Naive thymus-derived CD4-positive, alpha-beta T cell (primary cell): Measurements from ENCODE around the gene RASA3. TPM values are rescaled to one million over a fixed set of nuclear protein-coding genes. Genes with fewer than 3 reads are reported as not detected.
"Not testable (repeated sequence)": the region's sequence is repeated elsewhere in the genome, so short reads cannot be mapped to it uniquely, and the experiment has no call there.

Source experiments
- ATAC-seq: fragments of 150-1000 bp; cut with Tn5 transposase; 2 replicates; pipeline ENCODE4 v1.10.0; 2021; ENCODE audit warnings: mild to moderate bottlenecking, moderate library complexity
- CTCF ChIA-PET: fragments of 350-600 bp; sonication (Branson Sonifier 250); formaldehyde crosslinking; loops from one replicate; lab custom pipeline; 2021; ENCODE audit warnings: antibody characterized with exemption; lab: Charles Lee
- POLR2A ChIA-PET: fragments of 350-600 bp; sonication (Branson Sonifier 250); formaldehyde crosslinking; loops from one replicate; lab custom pipeline; 2021; ENCODE audit warnings: antibody characterized with exemption, inconsistent platforms; lab: Charles Lee
- DNase-seq, 9 donors: peaks; one replicate each; pipeline versions ENCODE4 v3.0.0 to v3.0.0-alpha.2; 2020 to 2022; ENCODE audit warnings: mixed read lengths in 1 of 9
- H3K27ac ChIP-seq: one replicate; pipeline ENCODE4 v1.7.0; 2013; ENCODE audit warnings: mild to moderate bottlenecking, low read depth, low read length, moderate library complexity
- H3K27me3 ChIP-seq, 2 donors: one replicate each; pipeline ENCODE4 v1.7.0; 2013; ENCODE audit warnings: low read length in 2 of 2, mild to moderate bottlenecking in 2 of 2, moderate library complexity in 2 of 2; ENCODE audit not compliant: control insufficient read depth in 2 of 2, insufficient read depth in 2 of 2
- H3K36me3 ChIP-seq, 3 experiments: 1 replicate in 2 of 3; 2 replicates in 1 of 3; pipeline ENCODE4 v1.7.0; 2013; ENCODE audit warnings: low read length in 3 of 3, mild to moderate bottlenecking in 3 of 3, moderate library complexity in 1 of 3; ENCODE audit not compliant: insufficient read depth in 3 of 3, control insufficient read depth in 2 of 3
- H3K4me1 ChIP-seq, 2 donors: one replicate each; pipeline ENCODE4 v1.7.0; 2013; ENCODE audit warnings: low read length in 2 of 2, mild to moderate bottlenecking in 2 of 2, moderate library complexity in 1 of 2; ENCODE audit not compliant: control insufficient read depth in 2 of 2, insufficient read depth in 2 of 2
- H3K4me3 ChIP-seq: 2 replicates; pipeline ENCODE4 v1.7.0; 2013; ENCODE audit warnings: mild to moderate bottlenecking, low read length
- H3K9me3 ChIP-seq, 3 experiments: 1 replicate in 2 of 3; 2 replicates in 1 of 3; pipeline ENCODE4 v1.7.0; 2013; ENCODE audit warnings: low read length in 3 of 3; ENCODE audit not compliant: control insufficient read depth in 2 of 3
- H3K27ac Mint-ChIP-seq, 9 donors: one replicate each; pipeline ENCODE4 v1.8.0; 2020 to 2022; ENCODE audit warnings: mixed read lengths in 9 of 9, mild to moderate bottlenecking in 8 of 9, moderate library complexity in 5 of 9, inconsistent platforms in 2 of 9
- H3K27me3 Mint-ChIP-seq, 5 donors: one replicate each; pipeline ENCODE4 v1.8.0; 2021 to 2022; ENCODE audit warnings: mixed read lengths in 5 of 5, mild to moderate bottlenecking in 1 of 5
- H3K36me3 Mint-ChIP-seq, 5 donors: one replicate each; pipeline ENCODE4 v1.8.0; 2020 to 2022; ENCODE audit warnings: mixed read lengths in 5 of 5, mild to moderate bottlenecking in 3 of 5, inconsistent platforms in 1 of 5
- H3K4me1 Mint-ChIP-seq, 7 donors: one replicate each; pipeline ENCODE4 v1.8.0; 2020 to 2022; ENCODE audit warnings: mixed read lengths in 7 of 7, mild to moderate bottlenecking in 3 of 7, inconsistent platforms in 1 of 7
- H3K4me3 Mint-ChIP-seq, 10 donors: one replicate each; pipeline ENCODE4 v1.8.0; 2020 to 2022; ENCODE audit warnings: mild to moderate bottlenecking in 10 of 10, mixed read lengths in 10 of 10, moderate library complexity in 6 of 10, inconsistent platforms in 2 of 10
- H3K9me3 Mint-ChIP-seq, 11 donors: one replicate each; pipeline ENCODE4 v1.8.0; 2020 to 2022; ENCODE audit warnings: mixed read lengths in 11 of 11, mild to moderate bottlenecking in 4 of 11, inconsistent platforms in 1 of 11, moderate library complexity in 1 of 11
- intact Hi-C, 2 donors: fragments of 100-400 bp; cut with micrococcal nuclease; formaldehyde crosslinking; loops; one replicate each; pipeline ENCODE4 v1.15.1; 2023
- polyA plus RNA-seq, 2 donors: library from polyadenylated mRNA; unstranded; fragments of 300-500 nt; fragmentation: Illumina TruSeq; gene quantifications; one replicate each; pipeline ENCODE4 v1.2.3, GENCODE V29; 2021
- total RNA-seq, 6 experiments: library from RNA in 5 of 6; stranded (reverse) in 5 of 6; gene quantifications; 1 replicate in 5 of 6; 2 replicates in 1 of 6; pipeline ENCODE4 v1.2.3 and lab custom pipeline; 2021 to 2026

The RASA3 gene
- total and polyA plus RNA-seq, 7 experiments from 2014 or later: 109 to 227 (median 195) TPM

GRCh38 chr13:114075811-114076210, 56.6 kb downstream of the RASA3 start:
- intact Hi-C loops, ATAC-seq, H3K9me3 ChIP-seq, H3K27me3 ChIP-seq, H3K4me3 ChIP-seq, H3K27ac ChIP-seq, H3K27me3 Mint-ChIP-seq, CTCF ChIA-PET, DNase-seq: not testable (repeated sequence)
- Histone ChIP-seq H3K36me3 (peaks cover 28 to 86% (median 37%) of the 10 kb centered on the region in 3 experiments), H3K4me1 (peaks cover 19 to 30% of the 10 kb centered on the region in 2 donors)
- Mint-ChIP-seq H3K4me3 (peak overlapping the region in 1 of 10 donors; percentile 30), H3K36me3 (peaks cover 7 to 58% (median 40%) of the 10 kb centered on the region in 5 donors), H3K27ac (peak overlapping the region in 4 of 9 donors; percentile 59 to 90 (median 72)), H3K4me1 (peaks cover 15 to 75% (median 55%) of the 10 kb centered on the region in 7 donors), H3K9me3 (peaks cover 0 to 16% (median 0%) of the 10 kb centered on the region in 11 donors)
- POLR2A ChIA-PET: interaction anchor here (0.8 to 1.1 kb wide), 2 partner anchors 19 to 39 kb away, joined by 4 read pairs; no protein-coding TSS in a partner anchor

- ChIA-PET CTCF (no interaction called here), POLR2A (no interaction called here)
- intact Hi-C loops: no loop called here
- H3K4me3 Mint-ChIP-seq: peak overlapping the region in 1 of 10 donors; percentile 27
- H3K36me3 ChIP-seq: peaks cover 28 to 80% (median 36%) of the 10 kb centered on the region in 3 experiments
- peaks cover 8 to 59% (median 41%) of the 10 kb centered on the region in 5 donors for H3K36me3 Mint-ChIP-seq
- H3K4me1 Mint-ChIP-seq: peaks cover 15 to 65% (median 55%) of the 10 kb centered on the region in 7 donors
- H3K9me3 Mint-ChIP-seq: peaks cover 0 to 16% (median 0%) of the 10 kb centered on the region in 11 donors
- H3K9me3 ChIP-seq: no peaks in the 10 kb centered on the region
- no peak overlapping the region for H3K4me3 ChIP-seq
- no peaks in the 10 kb centered on the region for H3K27me3 ChIP-seq
- H3K27ac Mint-ChIP-seq: peak overlapping the region in 2 of 9 donors; percentile 20 to 52
- no peaks in the 10 kb centered on the region for H3K27me3 Mint-ChIP-seq
- no peak for ATAC-seq
- no peak for DNase-seq
- H3K27ac ChIP-seq: no peak overlapping the region
- peaks cover 9 to 22% of the 10 kb centered on the region in 2 donors for H3K4me1 ChIP-seq
Observed at GRCh38 chr13:114074671-114075315, 57.6 kb downstream of the RASA3 start.

DNA sequence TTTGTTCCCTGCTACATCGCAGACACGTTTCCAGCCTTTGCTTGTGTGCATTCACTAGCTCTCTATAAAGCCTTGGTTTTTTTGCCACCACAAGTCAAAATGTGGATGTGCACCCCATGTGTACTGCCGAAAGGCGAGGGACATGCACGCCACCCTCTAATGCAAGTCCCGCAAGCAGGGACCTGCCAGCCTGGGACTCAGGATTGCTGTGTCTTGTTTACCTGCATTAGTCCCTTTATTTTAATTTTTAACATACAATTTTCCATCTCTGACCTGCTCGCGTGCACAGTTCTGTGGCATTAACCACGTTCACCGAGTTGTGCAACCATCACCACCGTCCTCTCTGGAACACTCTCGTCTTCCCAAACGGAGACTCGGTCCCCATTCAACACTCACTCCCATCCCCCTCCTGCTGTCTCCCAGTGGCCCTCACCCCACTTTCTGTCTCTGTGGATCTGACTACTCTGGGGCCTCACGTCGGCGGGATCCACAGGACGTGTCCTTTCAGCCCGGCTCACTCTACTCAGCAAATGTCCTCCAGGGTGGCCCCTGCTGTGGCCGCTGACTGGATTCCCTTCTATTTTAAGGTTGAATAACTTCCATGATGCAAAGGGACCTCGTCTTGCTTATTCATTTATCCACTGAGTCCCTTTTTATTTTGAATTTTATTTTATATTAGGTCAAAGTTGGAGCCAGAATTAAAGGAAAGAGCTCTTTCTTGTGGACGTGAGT, 58.4 kb downstream of the RASA3 start:
- Histone ChIP-seq H3K27ac (no peak overlapping the region), H3K4me3 (no peak overlapping the region), H3K9me3 (no peaks in the 10 kb centered on the region), H3K36me3 (peaks cover 28 to 72% (median 36%) of the 10 kb centered on the region in 3 experiments), H3K27me3 (no peaks in the 10 kb centered on the region), H3K4me1 (peaks cover 9 to 17% of the 10 kb centered on the region in 2 donors)
- peaks cover 8 to 59% (median 41%) of the 10 kb centered on the region in 5 donors for H3K36me3 Mint-ChIP-seq
- ATAC-seq (no peak), DNase-seq (no peak)
- intact Hi-C loops: no loop called here
- H3K4me1 Mint-ChIP-seq: peaks cover 17 to 62% (median 51%) of the 10 kb centered on the region in 7 donors
- H3K4me3 Mint-ChIP-seq: peak overlapping the region in 1 of 10 donors; percentile 50
- no peaks in the 10 kb centered on the region for H3K27me3 Mint-ChIP-seq
- peaks cover 0 to 16% (median 0%) of the 10 kb centered on the region in 11 donors for H3K9me3 Mint-ChIP-seq
- peak overlapping the region in 6 of 9 donors; percentile 47 to 91 (median 68) for H3K27ac Mint-ChIP-seq
- CTCF ChIA-PET: no interaction called here
- POLR2A ChIA-PET: no interaction called here

- Histone ChIP-seq H3K27ac (no peak overlapping the region), H3K27me3 (no peaks in the 10 kb centered on the region), H3K9me3 (no peaks in the 10 kb centered on the region), H3K4me3 (no peak overlapping the region), H3K36me3 (peaks cover 28 to 68% (median 36%) of the 10 kb centered on the region in 3 experiments), H3K4me1 (peaks cover 12 to 19% of the 10 kb centered on the region in 2 donors)
- ChIA-PET POLR2A (no interaction called here), CTCF (no interaction called here)
- H3K4me3 Mint-ChIP-seq: peak overlapping the region in 1 of 10 donors; percentile 5
- H3K9me3 Mint-ChIP-seq: peaks cover 0 to 14% (median 0%) of the 10 kb centered on the region in 11 donors
- ATAC-seq (no peak), DNase-seq (no peak)
- peaks cover 33 to 64% (median 57%) of the 10 kb centered on the region in 7 donors for H3K4me1 Mint-ChIP-seq
- H3K27ac Mint-ChIP-seq: peak overlapping the region in 7 of 9 donors; percentile 31 to 95 (median 80)
- intact Hi-C loops: no loop called here
- H3K36me3 Mint-ChIP-seq: peaks cover 8 to 65% (median 46%) of the 10 kb centered on the region in 5 donors
- H3K27me3 Mint-ChIP-seq: no peaks in the 10 kb centered on the region
Observed at GRCh38 chr13:114072421-114072820, 60.0 kb downstream of the RASA3 start.

DNA sequence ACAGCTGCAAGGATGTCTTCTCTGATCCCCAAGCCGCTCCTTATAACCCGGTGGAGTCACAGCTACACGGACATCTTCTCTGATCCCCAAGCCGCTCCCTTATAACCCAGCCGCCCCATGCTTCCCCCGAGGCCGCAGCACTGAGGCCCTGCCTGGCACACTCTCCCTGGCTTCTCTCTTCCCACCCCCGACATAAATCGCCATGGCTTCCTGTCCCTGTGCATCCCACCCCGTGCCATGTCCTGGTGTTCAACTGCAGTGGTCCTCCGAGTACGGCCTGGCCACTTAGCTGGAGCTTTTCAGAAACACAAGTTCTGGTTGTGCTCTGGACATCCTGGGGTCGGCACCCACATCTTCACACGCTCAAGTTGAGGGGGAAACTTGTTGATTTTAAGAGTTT, 60.4 kb downstream of the RASA3 start:
- peak overlapping the region in 2 of 10 donors; percentile 5 to 36 for H3K4me3 Mint-ChIP-seq
- CTCF ChIA-PET: no interaction called here
- POLR2A ChIA-PET: no interaction called here

GRCh38 chr13:114071410-114071809, 61.0 kb downstream of the RASA3 start:
- no peak overlapping the region for H3K4me3 ChIP-seq
- H3K4me1 ChIP-seq: peaks cover 22 to 29% of the 10 kb centered on the region in 2 donors
- H3K36me3 ChIP-seq: peaks cover 28 to 58% (median 36%) of the 10 kb centered on the region in 3 experiments
- H3K4me3 Mint-ChIP-seq: peak overlapping the region in 1 of 10 donors; percentile 4
- no peak overlapping the region for H3K27ac ChIP-seq
- peak overlapping the region in 8 of 9 donors; percentile 43 to 95 (median 83) for H3K27ac Mint-ChIP-seq
- no peaks in the 10 kb centered on the region for H3K27me3 ChIP-seq
- H3K27me3 Mint-ChIP-seq: no peaks in the 10 kb centered on the region
- ChIA-PET POLR2A (no interaction called here), CTCF (no interaction called here)
- H3K36me3 Mint-ChIP-seq: peaks cover 8 to 56% (median 43%) of the 10 kb centered on the region in 5 donors
- H3K9me3 Mint-ChIP-seq: peaks cover 0 to 11% (median 0%) of the 10 kb centered on the region in 11 donors
- DNase-seq (no peak), ATAC-seq (no peak)
- H3K9me3 ChIP-seq: no peaks in the 10 kb centered on the region
- peaks cover 32 to 63% (median 56%) of the 10 kb centered on the region in 7 donors for H3K4me1 Mint-ChIP-seq
- intact Hi-C loops: no loop called here

More for the DNA sequence above, 60.4 kb downstream of the RASA3 start:
- Mint-ChIP-seq H3K27me3 (no peaks in the 10 kb centered on the region), H3K27ac (peak overlapping the region in 8 of 9 donors; percentile 1 to 95 (median 80)), H3K36me3 (peaks cover 8 to 62% (median 46%) of the 10 kb centered on the region in 5 donors), H3K4me1 (peaks cover 33 to 65% (median 57%) of the 10 kb centered on the region in 7 donors), H3K9me3 (peaks cover 0 to 14% (median 0%) of the 10 kb centered on the region in 11 donors)
- H3K36me3 ChIP-seq: peaks cover 28 to 64% (median 36%) of the 10 kb centered on the region in 3 experiments
- peaks cover 16 to 23% of the 10 kb centered on the region in 2 donors for H3K4me1 ChIP-seq
- H3K9me3 ChIP-seq: no peaks in the 10 kb centered on the region
- no peaks in the 10 kb centered on the region for H3K27me3 ChIP-seq
- ATAC-seq (no peak), DNase-seq (no peak)
- H3K27ac ChIP-seq: no peak overlapping the region
- H3K4me3 ChIP-seq: no peak overlapping the region
- intact Hi-C loops: no loop called here
